Lower leg skin (tissue), 4 donors: ENCODE data around the gene SPC24. TPM values are rescaled to one million over a fixed set of nuclear protein-coding genes. Genes with fewer than 3 reads are reported as not detected.
A peak's percentile ranks its signal among the peaks of the same experiment; 100 is the strongest.
"Not testable (repeated sequence)": the region's sequence is repeated elsewhere in the genome, so short reads cannot be mapped to it uniquely, and the experiment has no call there.

Experiments used
- DNase-seq, 2 donors: peaks; one replicate each; pipeline ENCODE4 v3.0.0-alpha.2; 2019; ENCODE audit warnings: low spot score in 2 of 2
- H3K4me3 ChIP-seq: fragments of 200-600 bp; sonication (generic); 2 replicates; pipeline ENCODE4 v1.5.1; 2017; ENCODE audit warnings: mild to moderate bottlenecking, low read depth; ENCODE audit not compliant: poor library complexity, severe bottlenecking
- POLR2A ChIP-seq, 2 donors: fragments of 450-650 bp; IDR thresholded peaks; one replicate each; pipeline ENCODE4 v1.6.1; 2016 to 2017; ENCODE audit warnings: antibody characterized with exemption in 2 of 2, mild to moderate bottlenecking in 1 of 2, moderate library complexity in 1 of 2
- WGBS, 2 donors: methylation state at CpG; one replicate each; pipeline ENCODE4 v1.1.5; 2018; 5-methylcytosine and 5-hydroxymethylcytosine counted together
- intact Hi-C: fragments of 100-400 bp; cut with DNase I; formaldehyde crosslinking; loops from one replicate; pipeline ENCODE4 v1.15.0; 2023; ENCODE audit warnings: low total_unique reads
- total RNA-seq, 4 donors: library from RNA; depleted of rRNA; stranded (reverse); fragments of >200 nt; gene quantifications; one replicate each; pipeline ENCODE4 v1.1.0, GENCODE V29; 2016
- TF ChIP-seq, protein P1 (sequence below), 3 donors: fragments of 450-650 bp; IDR thresholded peaks; one replicate each; pipeline ENCODE4 v1.5.1; 2016; ENCODE audit warnings: antibody characterized with exemption in 3 of 3, mild to moderate bottlenecking in 3 of 3, moderate library complexity in 2 of 3

SPC24 gene
- total RNA-seq, 4 donors from 2014 or later = 0.17 to 8.5 (median 0.82) TPM

- no peak for DNase-seq
- no peak for TF ChIP-seq POLR2A (IDR thresholded peaks at IDR 0.05)
- TF ChIP-seq, protein P1, sequence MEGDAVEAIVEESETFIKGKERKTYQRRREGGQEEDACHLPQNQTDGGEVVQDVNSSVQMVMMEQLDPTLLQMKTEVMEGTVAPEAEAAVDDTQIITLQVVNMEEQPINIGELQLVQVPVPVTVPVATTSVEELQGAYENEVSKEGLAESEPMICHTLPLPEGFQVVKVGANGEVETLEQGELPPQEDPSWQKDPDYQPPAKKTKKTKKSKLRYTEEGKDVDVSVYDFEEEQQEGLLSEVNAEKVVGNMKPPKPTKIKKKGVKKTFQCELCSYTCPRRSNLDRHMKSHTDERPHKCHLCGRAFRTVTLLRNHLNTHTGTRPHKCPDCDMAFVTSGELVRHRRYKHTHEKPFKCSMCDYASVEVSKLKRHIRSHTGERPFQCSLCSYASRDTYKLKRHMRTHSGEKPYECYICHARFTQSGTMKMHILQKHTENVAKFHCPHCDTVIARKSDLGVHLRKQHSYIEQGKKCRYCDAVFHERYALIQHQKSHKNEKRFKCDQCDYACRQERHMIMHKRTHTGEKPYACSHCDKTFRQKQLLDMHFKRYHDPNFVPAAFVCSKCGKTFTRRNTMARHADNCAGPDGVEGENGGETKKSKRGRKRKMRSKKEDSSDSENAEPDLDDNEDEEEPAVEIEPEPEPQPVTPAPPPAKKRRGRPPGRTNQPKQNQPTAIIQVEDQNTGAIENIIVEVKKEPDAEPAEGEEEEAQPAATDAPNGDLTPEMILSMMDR (IDR thresholded peaks at IDR 0.05) = no peak
- intact Hi-C loops = no loop called here
- no peak overlapping the region for H3K4me3 ChIP-seq
- 81 to 89% methylated on average over 3 to 9 of the region's 9 CpGs for WGBS, 2 donors
Observed at GRCh38 chr19:11141937-11142527, 13.6 kb downstream of the SPC24 start.

DNA sequence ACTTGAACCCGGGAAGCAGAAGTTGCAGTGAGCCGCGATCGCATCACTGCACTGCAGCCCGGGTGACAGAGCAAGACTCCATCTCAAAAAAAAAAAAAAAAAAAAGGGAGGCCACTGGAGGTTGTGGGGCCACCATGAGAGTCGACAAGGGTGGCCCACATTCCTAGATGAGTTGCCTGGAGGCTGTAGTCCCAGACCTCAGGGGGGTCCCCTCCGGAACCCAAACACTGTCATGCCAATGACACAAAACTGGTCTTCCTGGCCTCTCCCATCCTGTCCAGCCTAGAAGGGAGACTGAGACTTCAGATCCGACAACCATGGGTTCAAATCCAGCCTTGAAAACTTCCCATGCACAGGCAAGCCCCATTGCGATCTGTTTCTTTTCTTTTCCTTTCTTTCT lies 14.7 kb downstream of the SPC24 start:
- H3K4me3 ChIP-seq = no peak overlapping the region
- intact Hi-C loops = no loop called here
- no peak for DNase-seq
- TF ChIP-seq POLR2A (IDR thresholded peaks at IDR 0.05) = no peak
- TF ChIP-seq, protein P1 (IDR thresholded peaks at IDR 0.05) = no peak
- WGBS, 2 donors = 93% methylated on average over 9 of the region's 9 CpGs

DNA sequence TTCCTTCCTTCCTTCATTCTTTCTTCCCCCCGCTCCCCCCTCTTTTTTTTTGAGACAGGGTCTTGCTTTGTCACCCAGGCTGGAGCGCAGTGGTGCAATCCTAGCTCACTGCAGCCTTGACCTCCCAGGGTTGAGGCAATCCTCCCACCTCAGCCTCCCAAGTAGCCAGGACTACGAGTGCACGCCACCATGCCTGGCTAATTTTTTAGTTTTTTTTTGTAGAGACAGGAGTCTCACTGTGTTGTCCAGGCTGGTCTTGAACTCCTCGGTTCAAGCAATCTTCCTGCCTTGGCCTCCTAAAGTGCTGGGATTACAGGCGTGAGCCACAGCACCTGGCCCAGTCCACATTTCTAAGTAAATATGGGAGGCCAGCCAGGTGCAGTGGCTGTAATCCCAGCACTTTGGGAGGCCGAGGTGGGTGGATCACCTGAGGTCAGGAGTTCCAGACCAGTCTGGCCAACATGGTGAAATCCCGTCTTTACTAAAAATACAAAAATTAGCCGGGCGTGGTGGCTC lies 15.5 kb downstream of the SPC24 start:
- DNase-seq, intact Hi-C loops, H3K4me3 ChIP-seq: not testable (repeated sequence)
- 89 to 90% methylated on average over 10 of the region's 10 CpGs for WGBS, 2 donors

GRCh38 chr19:11138601-11139300 lies 16.8 kb downstream of the SPC24 start:
- no peak for TF ChIP-seq POLR2A (IDR thresholded peaks at IDR 0.05)
- TF ChIP-seq, protein P1 (IDR thresholded peaks at IDR 0.05) = no peak
- WGBS, 2 donors = 11 to 22% methylated on average over 12 to 13 of the region's 13 CpGs
- DNase-seq = peak; percentile 66 to 95
- intact Hi-C loops = no loop called here
- no peak overlapping the region for H3K4me3 ChIP-seq

DNA sequence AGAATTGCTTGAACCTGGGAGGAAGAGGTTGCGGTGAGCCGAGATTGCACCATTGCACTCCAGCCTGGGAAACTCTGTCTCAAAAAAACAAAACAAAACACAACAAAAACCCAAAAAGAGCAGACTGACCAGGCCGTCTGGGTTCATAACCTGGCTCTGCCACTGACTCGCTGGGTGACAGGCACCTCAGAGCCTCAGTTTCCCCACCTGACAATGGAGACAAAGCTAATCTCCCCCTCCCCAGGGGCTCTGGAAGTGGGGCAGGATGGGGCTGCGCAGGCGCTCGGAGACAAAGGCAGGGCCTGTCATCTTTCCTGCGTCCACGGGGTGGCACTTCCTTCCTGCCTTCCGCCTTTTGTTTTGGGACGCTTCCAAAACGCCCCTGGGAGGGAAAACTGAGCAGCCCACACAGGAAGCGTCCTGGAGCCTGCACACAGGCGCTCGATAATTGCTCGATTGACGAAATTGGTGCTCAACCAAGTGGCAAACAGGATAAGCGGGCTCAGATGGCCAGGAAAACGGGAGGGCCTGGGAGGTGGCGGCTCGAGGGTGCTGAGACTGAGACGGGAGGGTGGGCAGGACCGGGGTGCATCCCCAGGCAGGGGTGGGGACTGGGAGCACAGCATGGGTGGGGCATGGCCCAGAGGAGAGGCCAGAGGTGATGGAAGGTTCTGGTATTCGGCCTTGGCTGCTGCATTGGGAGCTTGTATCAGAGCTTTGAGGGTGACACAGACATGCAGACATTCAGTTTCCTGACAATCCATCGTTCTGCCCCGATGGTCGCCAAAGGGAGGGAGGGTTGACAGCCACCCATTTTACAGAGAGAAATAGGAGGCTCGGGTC lies 17.8 kb downstream of the SPC24 start:
- WGBS, 2 donors = 2 to 3% methylated on average over 24 to 28 of the region's 28 CpGs
- DNase-seq = peak; percentile 85 to 97
- no peak overlapping the region for H3K4me3 ChIP-seq
- TF ChIP-seq, protein P1 (IDR thresholded peaks at IDR 0.05) = peak in 1 of 3 donors; percentile 82
- no peak for TF ChIP-seq POLR2A (IDR thresholded peaks at IDR 0.05)
- intact Hi-C loops = no loop called here
